Measurements from ENCODE around the gene VCP.

The VCP gene

GRCh38 chr9:35112257-35113020, 40.0 kb upstream of the VCP start:
- no peak for TF ChIP-seq CTCF (IDR thresholded peaks at IDR 0.05; ENCODE audit: insufficient read depth, missing control alignments)
- FAIRE-seq (no peak), DNase-seq (ENCODE audit: insufficient read length, low spot score) (no peak)

- DNase-seq (ENCODE audit: insufficient read length, low spot score) (peak; percentile 98), FAIRE-seq (no peak)
- TF ChIP-seq CTCF (IDR thresholded peaks at IDR 0.05; ENCODE audit: insufficient read depth, missing control alignments), result no peak
Measured at GRCh38 chr9:35111001-35111933, 38.8 kb upstream of the VCP start.

GRCh38 chr9:35110327-35110761, 37.9 kb upstream of the VCP start:
- no peak for TF ChIP-seq CTCF (IDR thresholded peaks at IDR 0.05; ENCODE audit: insufficient read depth, missing control alignments)
- no peak for FAIRE-seq
- no peak for DNase-seq (ENCODE audit: insufficient read length, low spot score)

- FAIRE-seq, result no peak
- DNase-seq (ENCODE audit: insufficient read length, low spot score), result no peak
- TF ChIP-seq CTCF (IDR thresholded peaks at IDR 0.05; ENCODE audit: insufficient read depth, missing control alignments), result no peak
Measured at GRCh38 chr9:35108946-35109575, 36.6 kb upstream of the VCP start.

- DNase-seq (ENCODE audit: insufficient read length, low spot score) (no peak), FAIRE-seq (no peak)
- TF ChIP-seq CTCF (IDR thresholded peaks at IDR 0.05; ENCODE audit: insufficient read depth, missing control alignments), result no peak
Measured at GRCh38 chr9:35108461-35108860, 36.0 kb upstream of the VCP start.

- no peak for FAIRE-seq
- DNase-seq (ENCODE audit: insufficient read length, low spot score), result no peak
- TF ChIP-seq CTCF (IDR thresholded peaks at IDR 0.05; ENCODE audit: insufficient read depth, missing control alignments), result no peak
Measured at GRCh38 chr9:35107297-35108290, 35.2 kb upstream of the VCP start.
